Spleen (tissue), 7 donors: ENCODE measurements around the gene ATG9A.

ENCODE experiments used
- POLR2A ChIP-seq, 3 donors: fragments of 450-650 bp; IDR thresholded peaks; one replicate each; pipeline ENCODE4 v1.5.1; 2017; ENCODE audit warnings: antibody characterized with exemption in 3 of 3, mild to moderate bottlenecking in 1 of 3
- TF ChIP-seq, protein P1 (sequence below), 11 experiments: fragments of 200-600 bp in 7 of 11; fragments of 450-650 bp in 4 of 11; sonication (generic) in 4 of 11; IDR thresholded peaks in 8 of 11; conservative IDR thresholded peaks in 3 of 11; 1 replicate in 7 of 11; 2 replicates in 4 of 11; pipeline versions ENCODE4 v1.4.0 to v1.8.0; 2016 to 2021; ENCODE audit warnings: antibody characterized with exemption in 11 of 11, inconsistent platforms in 4 of 11, mild to moderate bottlenecking in 1 of 11
- donor health status: DM: no; HTN: no; CAD: no; lungs with moderate emphysema.
- donor health status: DM: no; HTN: no; CAD: no.
- donor health status: DM: no; HTN: no; CAD: no.

DNA sequence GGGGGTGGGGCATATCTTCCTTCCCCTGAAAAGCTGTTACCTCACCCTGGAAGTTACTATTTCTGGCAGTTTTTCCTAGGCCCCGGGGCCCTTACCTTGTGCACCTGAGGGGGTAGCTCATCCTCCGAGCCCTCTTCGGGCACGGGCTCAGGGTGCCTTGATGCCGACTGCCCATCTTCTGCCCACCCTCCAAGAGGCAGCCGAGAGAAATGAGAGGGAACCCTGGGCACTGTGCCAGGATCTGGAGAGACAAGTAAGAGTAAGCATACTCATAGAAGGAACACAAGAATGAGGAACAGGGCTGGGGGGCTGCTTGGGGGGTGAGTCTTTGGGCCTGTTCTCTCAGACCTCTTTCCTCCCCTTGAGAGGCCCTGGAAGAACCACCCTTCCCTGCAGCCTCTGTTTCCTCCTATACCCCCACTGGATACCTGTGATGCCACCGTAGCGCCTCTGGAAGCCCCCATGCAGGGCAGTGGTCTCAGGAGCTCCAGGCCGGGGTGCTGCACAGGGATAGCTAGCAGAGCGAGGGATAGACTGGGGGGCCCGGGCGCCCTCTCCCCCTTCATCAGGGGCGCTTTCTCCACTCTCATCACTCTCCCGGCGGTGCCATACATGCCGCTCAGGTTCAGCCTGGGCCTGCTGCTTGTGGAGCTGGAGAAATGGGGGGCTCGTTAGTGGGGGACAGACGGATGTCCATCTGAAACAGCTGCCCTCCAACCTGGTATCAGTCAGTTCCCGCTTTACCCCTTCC, 8.6 kb downstream of the ATG9A start:
- TF ChIP-seq, protein P1, sequence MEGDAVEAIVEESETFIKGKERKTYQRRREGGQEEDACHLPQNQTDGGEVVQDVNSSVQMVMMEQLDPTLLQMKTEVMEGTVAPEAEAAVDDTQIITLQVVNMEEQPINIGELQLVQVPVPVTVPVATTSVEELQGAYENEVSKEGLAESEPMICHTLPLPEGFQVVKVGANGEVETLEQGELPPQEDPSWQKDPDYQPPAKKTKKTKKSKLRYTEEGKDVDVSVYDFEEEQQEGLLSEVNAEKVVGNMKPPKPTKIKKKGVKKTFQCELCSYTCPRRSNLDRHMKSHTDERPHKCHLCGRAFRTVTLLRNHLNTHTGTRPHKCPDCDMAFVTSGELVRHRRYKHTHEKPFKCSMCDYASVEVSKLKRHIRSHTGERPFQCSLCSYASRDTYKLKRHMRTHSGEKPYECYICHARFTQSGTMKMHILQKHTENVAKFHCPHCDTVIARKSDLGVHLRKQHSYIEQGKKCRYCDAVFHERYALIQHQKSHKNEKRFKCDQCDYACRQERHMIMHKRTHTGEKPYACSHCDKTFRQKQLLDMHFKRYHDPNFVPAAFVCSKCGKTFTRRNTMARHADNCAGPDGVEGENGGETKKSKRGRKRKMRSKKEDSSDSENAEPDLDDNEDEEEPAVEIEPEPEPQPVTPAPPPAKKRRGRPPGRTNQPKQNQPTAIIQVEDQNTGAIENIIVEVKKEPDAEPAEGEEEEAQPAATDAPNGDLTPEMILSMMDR (IDR thresholded peaks at IDR 0.05 in 8 of 11, conservative IDR thresholded peaks at IDR 0.05 in 3 of 11): no peak
- no peak for TF ChIP-seq POLR2A (IDR thresholded peaks at IDR 0.05)
